ACC112 (cell line): Measurements from ENCODE around the gene KLHL22.
"Not testable (repeated sequence)": the region's sequence is repeated elsewhere in the genome, so short reads cannot be mapped to it uniquely, and the experiment has no call there.

Source experiments
- H2AFZ ChIP-seq: fragments of 200-600 bp; sonication (generic); one replicate; pipeline ENCODE4 v1.6.0; 2017; ENCODE audit warnings: antibody characterized with exemption, low read length; ENCODE audit not compliant: unreplicated experiment
- H3K27ac ChIP-seq: fragments of 200-600 bp; sonication (generic); 2 replicates; pipeline ENCODE4 v1.5.1; 2014; ENCODE audit warnings: low read depth, mild to moderate bottlenecking, antibody characterized with exemption, low read length, moderate library complexity
- H3K27me3 ChIP-seq: fragments of 200-600 bp; sonication (generic); 2 replicates; pipeline ENCODE4 v1.6.1; 2014; ENCODE audit warnings: mild to moderate bottlenecking, antibody characterized with exemption, low read length, moderate library complexity, mixed read lengths; ENCODE audit not compliant: insufficient read depth
- H3K36me3 ChIP-seq: fragments of 200-600 bp; sonication (generic); 2 replicates; pipeline ENCODE4 v1.6.1; 2016; ENCODE audit warnings: mild to moderate bottlenecking, antibody characterized with exemption, low read length, moderate library complexity, mixed read lengths; ENCODE audit not compliant: insufficient read depth
- H3K4me1 ChIP-seq: fragments of 200-600 bp; sonication (generic); one replicate; pipeline ENCODE4 v1.6.1; 2016; ENCODE audit warnings: low read length, mixed read lengths; ENCODE audit not compliant: insufficient read depth, unreplicated experiment, control insufficient read depth
- H3K4me3 ChIP-seq: fragments of 200-600 bp; sonication (generic); 2 replicates; pipeline ENCODE4 v1.5.1; 2014; ENCODE audit warnings: mild to moderate bottlenecking, low read depth, low read length
- H3K79me2 ChIP-seq: fragments of 200-600 bp; sonication (generic); one replicate; pipeline ENCODE4 v1.6.0; 2016; ENCODE audit warnings: low read length; ENCODE audit not compliant: control insufficient read depth, unreplicated experiment, insufficient read depth

KLHL22 gene

DNA sequence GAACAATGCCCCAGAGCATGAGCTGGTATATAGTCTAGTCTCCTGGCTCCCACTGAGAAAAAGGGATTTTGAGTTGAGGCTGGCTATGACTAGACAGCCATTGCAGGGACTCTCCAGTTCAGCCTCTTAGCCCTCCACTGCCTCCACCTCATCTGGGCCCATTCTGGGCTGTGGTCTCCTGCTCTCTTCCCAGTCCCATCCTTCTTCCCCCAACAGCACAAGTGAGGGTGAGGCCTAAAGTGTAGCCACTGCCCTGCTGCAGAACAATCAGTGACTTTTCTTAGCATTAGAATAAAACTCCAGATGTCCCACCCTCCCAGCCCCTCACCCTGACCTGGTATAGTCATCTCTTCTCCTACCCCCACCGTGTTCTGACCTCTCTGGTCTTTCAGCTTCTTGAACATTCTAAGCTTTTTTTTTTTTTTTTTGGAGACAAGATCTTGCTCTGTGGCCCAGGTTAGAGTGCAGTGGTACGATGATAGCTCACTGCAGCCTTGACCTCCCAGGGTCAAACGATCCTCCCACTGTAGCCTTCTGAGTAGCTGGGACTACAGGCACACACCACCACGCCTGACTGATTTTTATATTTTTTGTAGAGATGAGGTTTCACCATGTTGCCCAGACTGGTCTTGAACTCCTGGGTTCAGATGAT, 16.1 kb upstream of the KLHL22 start:
- H3K27ac ChIP-seq: no peak overlapping the region

DNA sequence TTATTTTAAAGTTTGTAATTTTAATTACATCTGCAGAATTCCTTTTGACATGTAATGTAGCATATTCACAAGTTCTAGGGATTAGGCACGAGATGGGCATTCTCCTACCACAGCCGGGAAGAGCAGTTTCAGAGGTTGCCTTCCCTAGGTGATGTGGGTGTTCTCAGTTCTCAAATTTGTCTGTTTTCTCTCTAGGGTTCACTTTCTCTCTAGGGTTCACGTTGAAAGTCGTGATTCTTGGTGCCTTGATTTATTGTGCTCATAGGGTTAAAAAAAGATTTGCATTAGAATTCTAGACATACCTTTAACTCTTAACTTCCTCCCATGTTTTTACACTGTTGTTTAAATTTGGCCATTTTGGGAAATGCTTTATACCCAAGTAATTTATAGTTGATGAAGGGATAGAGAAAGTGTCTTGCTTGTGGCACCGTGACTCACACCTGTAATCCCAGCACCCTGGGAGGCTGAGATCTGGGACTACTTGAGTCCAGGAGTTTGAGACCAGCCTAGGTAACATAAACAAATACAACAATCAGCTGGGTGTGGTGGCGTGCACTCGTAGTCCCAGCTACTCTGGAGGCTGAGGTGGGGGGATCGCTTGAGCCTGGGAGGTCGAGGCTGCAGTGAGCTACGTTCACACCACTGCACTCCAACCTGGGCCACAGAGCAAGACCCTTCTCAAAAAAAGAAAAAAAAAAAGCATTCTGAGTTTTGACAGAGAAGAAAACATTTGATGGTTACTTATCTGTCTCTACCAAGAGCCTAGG, 15.4 kb upstream of the KLHL22 start:
- Histone ChIP-seq H2AFZ (no peak overlapping the region), H3K4me3 (peak overlapping the region; percentile 98), H3K4me1 (peaks cover 35% of the 10 kb centered on the region), H3K27me3 (no peaks in the 10 kb centered on the region), H3K27ac (peak overlapping the region; percentile 37; the same call in 1 of the 2 replicates), H3K79me2 (peaks cover 82% of the 10 kb centered on the region), H3K36me3 (no peaks in the 10 kb centered on the region)

More for the DNA sequence above, 16.1 kb upstream of the KLHL22 start:
- Histone ChIP-seq H3K4me3 (no peak overlapping the region), H3K27me3 (no peaks in the 10 kb centered on the region), H2AFZ (no peak overlapping the region), H3K4me1 (peaks cover 35% of the 10 kb centered on the region), H3K79me2 (peaks cover 87% of the 10 kb centered on the region), H3K36me3 (no peaks in the 10 kb centered on the region)

DNA sequence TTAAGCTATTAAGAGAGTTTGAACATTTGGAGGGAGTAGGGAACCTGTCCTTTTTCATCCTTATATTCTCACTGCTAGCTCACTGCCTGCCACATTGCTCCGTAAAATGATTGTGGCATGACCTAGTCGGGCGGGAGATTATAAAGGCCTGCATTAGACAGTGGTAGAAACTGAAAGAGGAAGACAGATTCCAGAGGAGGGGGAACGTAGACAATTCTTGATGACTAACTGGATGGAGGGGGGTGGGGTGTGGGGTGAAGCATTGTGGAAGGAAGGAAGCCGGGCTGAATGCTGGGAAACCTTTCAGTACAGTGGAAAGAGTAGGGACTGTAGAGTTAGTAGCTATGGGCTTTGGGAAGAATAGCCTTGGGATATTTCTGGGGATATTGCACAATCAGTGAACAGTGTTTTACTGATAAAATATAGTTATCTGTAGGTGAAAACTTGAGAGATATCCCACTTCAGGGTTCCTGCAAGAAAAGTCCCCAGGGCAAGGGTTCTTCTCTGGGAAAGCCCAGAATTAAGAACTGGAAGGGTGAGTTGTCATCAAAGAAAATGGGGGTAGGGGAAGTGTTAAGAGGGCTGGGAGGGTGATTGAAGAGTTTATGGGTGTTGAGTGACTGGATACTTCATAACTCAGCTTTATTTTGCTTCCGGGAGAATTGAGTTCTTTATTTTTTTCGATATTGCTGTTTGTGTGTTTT, 13.9 kb upstream of the KLHL22 start:
- Histone ChIP-seq H3K27ac (peak overlapping the region; percentile 99), H3K27me3 (no peaks in the 10 kb centered on the region), H3K4me3 (peak overlapping the region; percentile 98), H3K4me1 (peaks cover 24% of the 10 kb centered on the region), H3K36me3 (no peaks in the 10 kb centered on the region), H2AFZ (no peak overlapping the region), H3K79me2 (peaks cover 69% of the 10 kb centered on the region)

DNA sequence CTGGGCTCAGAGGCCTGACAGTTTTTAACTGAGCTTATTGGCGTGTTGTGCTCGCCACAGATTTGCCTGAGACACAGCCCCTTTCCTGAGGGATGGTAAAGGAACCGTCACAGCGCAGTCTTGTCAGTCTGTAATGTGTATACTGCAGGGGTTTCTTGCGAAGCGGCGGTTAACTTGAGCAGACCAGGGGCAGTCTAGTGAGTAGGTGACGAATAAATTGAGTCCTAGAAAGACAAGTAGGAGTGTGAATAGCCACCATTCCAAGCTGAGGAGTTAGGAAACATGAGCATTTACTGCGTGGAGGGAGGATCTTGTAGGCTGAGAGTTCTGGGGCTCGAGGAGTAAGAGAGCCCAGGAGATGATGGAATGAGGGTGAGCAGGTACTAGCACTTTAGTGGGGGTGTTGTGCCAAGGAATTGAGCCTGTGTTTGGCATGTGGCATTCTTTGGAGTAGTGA, 13.2 kb upstream of the KLHL22 start:
- Histone ChIP-seq H3K36me3 (no peaks in the 10 kb centered on the region), H2AFZ (no peak overlapping the region), H3K27ac (peak overlapping the region; percentile 99), H3K4me1 (peaks cover 25% of the 10 kb centered on the region), H3K4me3 (peak overlapping the region; percentile 98), H3K27me3 (no peaks in the 10 kb centered on the region), H3K79me2 (peaks cover 63% of the 10 kb centered on the region)

DNA sequence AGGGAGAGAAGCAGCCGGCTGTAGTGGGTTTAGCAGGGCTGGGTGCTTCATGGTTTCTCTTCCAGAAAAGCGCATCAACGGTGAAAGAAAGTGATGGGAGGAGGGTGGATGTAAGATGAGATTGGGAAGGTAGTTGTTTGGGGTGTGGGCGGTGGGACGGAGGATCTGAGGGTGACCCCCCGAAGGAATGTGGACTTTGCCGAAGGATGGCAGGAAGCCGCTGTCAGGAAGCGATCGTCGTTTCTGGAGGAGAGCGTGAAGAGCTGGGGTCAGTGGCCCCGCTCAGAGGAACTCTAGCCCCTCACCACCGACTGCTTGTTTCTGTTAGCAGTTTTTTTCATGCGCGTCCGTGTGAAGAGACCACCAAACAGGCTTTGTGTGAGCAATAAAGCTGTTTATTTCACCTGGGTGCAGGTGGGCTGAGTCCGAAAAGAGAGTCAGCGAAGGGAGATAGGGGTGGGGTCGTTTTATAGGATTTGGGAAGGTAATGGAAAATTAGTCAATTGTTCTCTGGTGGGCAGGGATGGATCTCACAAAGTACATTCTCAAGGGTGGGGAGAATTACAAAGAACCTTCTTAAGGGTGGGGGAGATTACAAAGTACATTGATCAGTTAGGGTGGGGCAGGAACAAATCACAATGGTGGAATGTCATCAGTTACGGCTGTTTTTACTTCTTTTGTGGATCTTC, 12.6 kb upstream of the KLHL22 start:
- Histone ChIP-seq H3K4me3 (peak overlapping the region; percentile 98), H3K79me2 (peaks cover 57% of the 10 kb centered on the region), H3K27ac (peak overlapping the region; percentile 99), H3K4me1 (peaks cover 27% of the 10 kb centered on the region)
- H2AFZ ChIP-seq, H3K27me3 ChIP-seq, H3K36me3 ChIP-seq: not testable (repeated sequence)

DNA sequence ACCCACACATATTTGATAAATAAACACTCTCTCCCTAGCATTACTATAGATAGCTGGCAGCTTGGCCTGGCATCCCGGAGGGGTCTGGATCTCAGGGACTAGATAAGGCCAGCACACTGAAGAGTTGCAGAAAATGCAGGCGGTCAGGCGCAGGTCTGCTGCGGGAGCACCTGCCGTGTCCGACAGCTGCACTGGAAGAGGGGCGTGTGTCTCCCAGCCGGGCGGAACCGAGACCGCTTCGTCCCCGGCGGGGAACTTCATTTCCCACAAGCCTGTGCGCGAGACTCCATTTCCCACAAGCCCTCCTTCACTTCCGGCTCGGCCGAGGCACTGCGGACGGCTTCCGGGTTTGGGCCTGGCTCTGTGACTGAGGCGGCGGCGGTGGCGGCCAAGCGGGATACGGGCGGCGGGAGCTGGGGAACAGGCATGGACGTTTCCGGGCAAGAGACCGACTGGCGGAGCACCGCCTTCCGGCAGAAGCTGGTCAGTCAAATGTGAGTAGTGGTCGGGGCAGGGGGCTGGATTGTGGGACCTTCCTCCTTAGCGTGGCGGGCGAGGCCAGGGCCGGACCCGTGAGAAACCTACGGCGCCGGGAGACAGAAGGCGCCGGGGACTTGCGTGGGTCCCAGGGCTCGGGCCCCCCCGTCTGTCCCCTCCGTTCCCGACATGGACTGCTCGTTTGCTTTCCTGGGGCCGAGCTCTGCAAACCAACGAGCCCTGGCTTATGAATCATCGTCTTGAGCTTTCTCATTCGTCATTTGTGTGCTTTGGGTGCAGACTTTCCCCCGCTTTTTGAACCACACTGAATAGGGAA, 11.9 kb upstream of the KLHL22 start, which contains the start of gene MED15:
Gene MED15, plus strand, starts transcription at position 358 of the 814 bp plus-strand sequence. Its CDS starts 69 bp downstream, at position 427.
- H3K36me3 ChIP-seq: no peaks in the 10 kb centered on the region
- peak within 1 kb of the TSS; percentile 99 for H3K27ac ChIP-seq
- H3K4me1 ChIP-seq: peaks cover 27% of the 10 kb centered on the region
- peaks cover 50% of the 10 kb centered on the region for H3K79me2 ChIP-seq
- peak within 1 kb of the TSS; percentile 98 for H3K4me3 ChIP-seq
- peak within 1 kb of the TSS; percentile 60 for H2AFZ ChIP-seq
- H3K27me3 ChIP-seq: no peaks in the 10 kb centered on the region

DNA sequence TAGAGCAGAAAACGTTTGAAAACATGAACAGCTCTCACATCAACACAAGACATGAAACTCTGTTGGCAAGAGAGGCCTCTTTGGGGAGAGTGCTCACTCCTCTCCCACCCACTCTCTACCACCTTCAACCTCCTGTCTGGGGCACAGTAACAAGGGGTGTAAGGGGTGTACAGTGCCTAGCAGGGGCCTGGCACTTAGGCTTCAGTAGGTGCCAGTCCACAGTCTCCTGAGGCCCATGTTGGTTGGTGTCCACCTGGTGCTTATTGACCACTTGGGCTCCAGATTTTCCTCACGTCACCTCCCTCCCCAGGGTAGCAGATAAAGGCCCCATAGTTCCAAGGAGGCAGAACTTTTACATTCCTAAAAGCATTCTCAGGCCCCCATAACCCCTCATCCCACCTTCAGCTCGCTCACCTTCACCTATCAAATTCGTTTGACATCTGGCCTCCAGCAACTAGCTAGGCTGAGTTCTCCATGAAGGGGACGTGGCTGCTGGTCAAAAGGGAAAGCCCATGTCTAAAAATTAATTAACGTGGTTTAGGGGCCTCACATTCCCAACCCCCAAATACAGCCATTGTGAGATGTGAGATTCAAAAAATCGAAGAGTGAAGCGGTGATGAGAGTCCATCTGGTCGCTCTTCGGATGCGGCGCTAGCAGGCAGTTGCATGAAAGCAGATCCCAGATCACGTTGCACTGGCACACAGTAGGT, 11.1 kb upstream of the KLHL22 start:
- peak overlapping the region; percentile 60 for H2AFZ ChIP-seq
- H3K27ac ChIP-seq: no peak overlapping the region
- peaks cover 42% of the 10 kb centered on the region for H3K79me2 ChIP-seq
- peaks cover 27% of the 10 kb centered on the region for H3K4me1 ChIP-seq
- H3K36me3 ChIP-seq: no peaks in the 10 kb centered on the region
- H3K4me3 ChIP-seq: peak overlapping the region; percentile 98
- H3K27me3 ChIP-seq: no peaks in the 10 kb centered on the region

DNA sequence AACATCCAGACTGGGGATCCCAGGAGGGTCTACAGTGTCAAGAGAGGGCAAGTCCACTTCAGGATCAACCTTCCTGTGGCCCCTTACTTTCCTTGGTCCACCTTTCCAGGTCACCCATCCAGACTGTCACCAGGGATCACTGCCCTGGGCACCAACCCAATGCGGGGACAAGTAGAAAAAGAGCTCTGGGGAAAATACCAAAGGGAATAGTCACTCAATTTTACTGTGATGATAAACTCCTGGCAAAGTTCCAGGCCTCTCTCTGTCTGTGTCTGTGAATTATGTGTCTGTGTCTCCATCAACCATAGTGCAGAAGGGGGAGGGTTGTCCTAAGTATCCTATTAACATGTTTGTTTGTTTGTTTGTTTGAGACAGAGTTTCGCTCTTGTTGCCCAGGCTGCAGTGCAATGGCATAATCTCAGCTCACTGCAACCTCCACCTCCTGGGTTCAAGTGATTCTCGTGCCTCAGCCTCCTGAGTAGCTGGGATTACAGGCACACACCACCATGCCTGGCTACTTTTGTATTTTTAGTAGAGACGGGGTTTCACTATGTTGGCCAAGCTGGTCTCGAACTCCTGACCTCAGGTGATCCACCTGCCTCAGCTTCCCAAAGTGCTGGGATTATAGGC, 8.8 kb upstream of the KLHL22 start:
- not testable (repeated sequence) for H3K4me1 ChIP-seq, H3K4me3 ChIP-seq, H3K27me3 ChIP-seq, H3K36me3 ChIP-seq, H2AFZ ChIP-seq
- H3K27ac ChIP-seq: peak overlapping the region; percentile 53
- H3K79me2 ChIP-seq: peaks cover 19% of the 10 kb centered on the region

DNA sequence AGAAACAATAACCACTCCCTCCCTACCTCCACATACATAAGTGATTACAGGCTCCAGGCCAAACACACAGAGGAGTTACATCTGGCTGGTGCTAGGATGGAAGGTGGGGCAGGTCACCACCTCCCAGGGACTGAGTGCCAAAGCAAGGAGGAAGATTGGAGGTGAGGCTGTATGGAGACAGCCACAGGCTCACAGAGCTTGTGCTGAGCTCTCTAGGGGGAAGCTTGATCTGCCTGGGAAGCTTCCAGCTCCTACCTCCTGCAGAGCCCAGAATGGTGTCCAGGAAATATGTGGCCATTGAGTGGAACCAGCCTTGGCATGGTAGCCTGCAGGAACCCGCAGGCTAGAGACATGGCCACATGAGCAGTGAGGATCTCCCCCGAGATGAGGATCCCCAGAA, 8.2 kb upstream of the KLHL22 start:
- H3K36me3 ChIP-seq: no peaks in the 10 kb centered on the region
- H3K79me2 ChIP-seq: peaks cover 13% of the 10 kb centered on the region
- H2AFZ ChIP-seq: no peak overlapping the region
- H3K27ac ChIP-seq: peak overlapping the region; percentile 53
- H3K4me3 ChIP-seq: no peak overlapping the region
- H3K4me1 ChIP-seq: peaks cover 6% of the 10 kb centered on the region
- H3K27me3 ChIP-seq: no peaks in the 10 kb centered on the region
